Peyer's patch (tissue), 4 donors: ENCODE measurements around the gene MTUS2. TPM values are rescaled to one million over a fixed set of nuclear protein-coding genes. Genes with fewer than 3 reads are reported as not detected.

Experiments used
- DNase-seq, 3 donors: peaks; one replicate each; pipeline ENCODE4 v3.0.0-alpha.2; 2017 to 2019
- H3K27ac ChIP-seq, 4 donors: fragments of 200-600 bp; sonication (generic); one replicate each; pipeline ENCODE4 v1.5.1; 2016 to 2019
- H3K27me3 ChIP-seq, 2 donors: fragments of 200-600 bp; sonication (generic); one replicate each; pipeline ENCODE4 v1.5.1; 2019
- H3K36me3 ChIP-seq, 3 donors: fragments of 200-600 bp; sonication (generic); one replicate each; pipeline ENCODE4 v1.5.1; 2016 to 2019
- H3K4me1 ChIP-seq, 4 donors: fragments of 200-600 bp; sonication (generic); one replicate each; pipeline ENCODE4 v1.5.1; 2016 to 2019
- H3K4me3 ChIP-seq, 4 donors: fragments of 200-600 bp; sonication (generic); 1 replicate in 3 of 4; 2 replicates in 1 of 4; pipeline ENCODE4 v1.5.1; 2016 to 2019; ENCODE audit warnings: mild to moderate bottlenecking in 1 of 4
- H3K9me3 ChIP-seq, 4 donors: fragments of 200-600 bp; sonication (generic); one replicate each; pipeline ENCODE4 v1.5.1; 2016 to 2019; ENCODE audit warnings: mild to moderate bottlenecking in 1 of 4
- POLR2A ChIP-seq, 2 donors: fragments of 450-650 bp; IDR thresholded peaks; one replicate each; pipeline ENCODE4 v1.5.1; 2017; ENCODE audit warnings: antibody characterized with exemption in 2 of 2, mild to moderate bottlenecking in 2 of 2, moderate library complexity in 2 of 2
- total RNA-seq, 4 donors: library from RNA; depleted of rRNA; stranded (reverse); fragments of >200 nt; gene quantifications; one replicate each; pipeline ENCODE4 v1.1.0, GENCODE V29; 2016
- TF ChIP-seq, protein P1 (sequence below), 6 experiments: fragments of 450-650 bp in 4 of 6; fragments of 200-600 bp in 2 of 6; sonication (generic) in 1 of 6; IDR thresholded peaks; one replicate each; pipeline ENCODE4 v1.5.1; 2017 to 2019; ENCODE audit warnings: antibody characterized with exemption in 6 of 6, mild to moderate bottlenecking in 3 of 6, moderate library complexity in 1 of 6

MTUS2 gene
- total RNA-seq, 4 donors from 2014 or later: 0.13 to 0.28 (median 0.18) TPM; not detected in 1

DNA sequence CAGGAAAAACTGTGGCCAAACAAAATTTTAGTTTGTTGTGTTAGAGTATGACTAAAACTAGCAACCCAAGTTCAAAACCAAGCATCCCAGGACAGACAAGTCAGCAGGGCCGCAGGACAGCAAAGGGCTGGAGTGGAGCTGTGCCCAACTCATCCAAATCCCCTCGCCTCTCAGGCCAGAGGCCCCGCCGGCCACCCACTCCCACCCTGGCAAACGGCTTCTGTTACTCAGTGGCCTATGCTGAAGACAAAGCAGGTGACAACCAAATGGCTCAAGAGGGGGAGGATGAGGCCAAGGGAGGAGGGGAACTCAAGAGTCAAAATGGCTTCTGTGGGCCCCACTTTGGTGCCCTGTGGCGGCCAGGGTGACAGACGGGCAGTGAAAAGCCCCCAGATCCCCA, 705.6 kb downstream of the MTUS2 start:
- Histone ChIP-seq H3K27ac (no peak overlapping the region), H3K4me1 (no peaks in the 10 kb centered on the region), H3K4me3 (no peak overlapping the region), H3K36me3 (peaks cover 0 to 61% (median 0%) of the 10 kb centered on the region in 3 donors), H3K27me3 (no peaks in the 10 kb centered on the region), H3K9me3 (no peaks in the 10 kb centered on the region)
- no peak for TF ChIP-seq POLR2A (IDR thresholded peaks at IDR 0.05)
- TF ChIP-seq, protein P1, sequence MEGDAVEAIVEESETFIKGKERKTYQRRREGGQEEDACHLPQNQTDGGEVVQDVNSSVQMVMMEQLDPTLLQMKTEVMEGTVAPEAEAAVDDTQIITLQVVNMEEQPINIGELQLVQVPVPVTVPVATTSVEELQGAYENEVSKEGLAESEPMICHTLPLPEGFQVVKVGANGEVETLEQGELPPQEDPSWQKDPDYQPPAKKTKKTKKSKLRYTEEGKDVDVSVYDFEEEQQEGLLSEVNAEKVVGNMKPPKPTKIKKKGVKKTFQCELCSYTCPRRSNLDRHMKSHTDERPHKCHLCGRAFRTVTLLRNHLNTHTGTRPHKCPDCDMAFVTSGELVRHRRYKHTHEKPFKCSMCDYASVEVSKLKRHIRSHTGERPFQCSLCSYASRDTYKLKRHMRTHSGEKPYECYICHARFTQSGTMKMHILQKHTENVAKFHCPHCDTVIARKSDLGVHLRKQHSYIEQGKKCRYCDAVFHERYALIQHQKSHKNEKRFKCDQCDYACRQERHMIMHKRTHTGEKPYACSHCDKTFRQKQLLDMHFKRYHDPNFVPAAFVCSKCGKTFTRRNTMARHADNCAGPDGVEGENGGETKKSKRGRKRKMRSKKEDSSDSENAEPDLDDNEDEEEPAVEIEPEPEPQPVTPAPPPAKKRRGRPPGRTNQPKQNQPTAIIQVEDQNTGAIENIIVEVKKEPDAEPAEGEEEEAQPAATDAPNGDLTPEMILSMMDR (IDR thresholded peaks at IDR 0.05): no peak
- DNase-seq: peak in 1 of 3 donors; percentile 8

DNA sequence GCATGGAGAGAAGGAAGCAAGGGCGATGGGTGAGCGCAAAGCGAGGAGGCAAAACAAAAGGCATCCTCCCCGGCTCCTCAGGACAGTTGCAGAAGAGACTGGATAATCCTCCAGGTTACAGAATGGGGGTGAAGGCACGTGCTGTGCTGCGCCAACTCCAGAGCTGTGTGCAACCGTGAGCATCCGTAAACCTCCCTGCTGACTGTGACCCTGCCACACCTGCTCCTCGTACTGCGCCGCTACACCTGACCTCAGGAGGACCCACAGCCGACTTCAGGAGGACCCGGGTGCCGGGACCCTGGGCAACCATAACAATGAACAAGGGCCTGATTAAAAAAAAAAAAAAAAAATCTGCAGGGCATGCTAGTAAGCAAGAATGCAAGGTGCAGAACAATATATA, 706.6 kb downstream of the MTUS2 start:
- peaks cover 0 to 61% (median 0%) of the 10 kb centered on the region in 3 donors for H3K36me3 ChIP-seq
- no peak overlapping the region for H3K4me3 ChIP-seq
- TF ChIP-seq, protein P1 (IDR thresholded peaks at IDR 0.05): no peak
- TF ChIP-seq POLR2A (IDR thresholded peaks at IDR 0.05): no peak
- H3K9me3 ChIP-seq: no peaks in the 10 kb centered on the region
- no peaks in the 10 kb centered on the region for H3K4me1 ChIP-seq
- H3K27me3 ChIP-seq: no peaks in the 10 kb centered on the region
- DNase-seq: peak in 1 of 3 donors; percentile 33
- no peak overlapping the region for H3K27ac ChIP-seq

DNA sequence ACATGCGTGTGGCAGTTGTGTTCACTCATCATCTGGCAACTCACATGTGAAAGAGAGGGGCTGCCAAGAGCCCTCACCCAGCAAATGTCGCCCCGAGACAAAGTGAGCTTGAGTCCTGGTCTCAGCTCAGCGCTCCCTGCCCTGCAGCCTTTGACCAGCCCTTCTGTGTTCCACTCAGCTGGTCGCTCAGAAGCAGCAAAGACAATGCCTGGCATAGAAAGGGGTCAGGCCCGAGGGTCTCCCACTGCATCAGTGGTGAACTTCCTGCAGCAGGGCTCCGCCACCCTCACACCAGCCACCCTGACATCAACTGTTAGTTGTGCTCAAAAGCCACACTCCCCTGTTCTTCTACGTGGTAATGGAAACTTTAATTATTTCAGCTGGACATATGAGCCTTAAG, 707.4 kb downstream of the MTUS2 start:
- no peak for DNase-seq
- no peaks in the 10 kb centered on the region for H3K4me1 ChIP-seq
- H3K36me3 ChIP-seq: peaks cover 0 to 62% (median 0%) of the 10 kb centered on the region in 3 donors
- H3K4me3 ChIP-seq: no peak overlapping the region
- H3K27me3 ChIP-seq: no peaks in the 10 kb centered on the region
- no peak overlapping the region for H3K27ac ChIP-seq
- H3K9me3 ChIP-seq: no peaks in the 10 kb centered on the region
- TF ChIP-seq, protein P1 (IDR thresholded peaks at IDR 0.05): no peak
- TF ChIP-seq POLR2A (IDR thresholded peaks at IDR 0.05): no peak

DNA sequence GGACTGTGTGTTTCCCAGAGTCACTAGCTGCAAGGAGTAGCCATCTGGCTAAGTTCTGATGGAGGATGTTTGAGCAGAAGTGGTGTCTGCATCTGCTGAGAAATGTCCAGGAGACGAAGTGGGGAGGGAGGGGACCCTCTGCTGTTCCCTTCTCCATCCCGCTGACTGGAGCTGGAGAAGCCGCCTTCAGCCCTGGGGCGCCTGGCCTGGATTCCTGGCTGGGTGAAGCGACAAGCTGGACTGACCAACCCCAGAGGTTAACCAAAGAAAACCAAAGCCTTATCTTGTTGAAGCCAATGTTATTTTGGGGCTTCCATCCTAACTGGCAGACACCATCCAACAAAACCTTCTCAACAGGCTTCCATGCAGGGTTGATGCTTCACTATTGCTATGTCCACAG, 707.8 kb downstream of the MTUS2 start:
- Histone ChIP-seq H3K27ac (no peak overlapping the region), H3K4me1 (no peaks in the 10 kb centered on the region), H3K4me3 (no peak overlapping the region), H3K36me3 (peaks cover 0 to 61% (median 0%) of the 10 kb centered on the region in 3 donors), H3K27me3 (no peaks in the 10 kb centered on the region), H3K9me3 (no peaks in the 10 kb centered on the region)
- no peak for DNase-seq
- TF ChIP-seq, protein P1 (IDR thresholded peaks at IDR 0.05): no peak
- no peak for TF ChIP-seq POLR2A (IDR thresholded peaks at IDR 0.05)

DNA sequence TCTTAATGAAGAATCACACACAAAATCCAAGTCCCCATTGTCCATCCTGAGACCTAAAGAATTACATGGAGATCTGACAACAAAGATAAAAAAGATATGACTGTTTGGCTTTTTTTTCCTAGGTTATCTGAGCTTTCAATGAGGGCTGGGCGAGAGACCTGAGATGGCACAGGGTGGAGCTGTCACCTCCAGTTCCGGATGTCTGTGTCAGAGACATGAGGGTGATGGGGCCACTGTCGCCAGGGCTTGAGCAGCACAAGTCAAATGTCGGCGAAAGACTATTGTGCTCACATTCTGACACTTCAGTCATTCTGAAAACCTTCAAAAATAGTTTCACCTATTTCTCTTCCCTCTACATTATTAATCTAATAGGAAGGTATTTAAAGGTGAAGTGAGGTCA, 709.6 kb downstream of the MTUS2 start:
- Histone ChIP-seq H3K4me1 (no peaks in the 10 kb centered on the region), H3K4me3 (no peak overlapping the region), H3K36me3 (peaks cover 0 to 48% (median 0%) of the 10 kb centered on the region in 3 donors), H3K9me3 (no peaks in the 10 kb centered on the region), H3K27ac (no peak overlapping the region), H3K27me3 (no peaks in the 10 kb centered on the region)
- TF ChIP-seq, protein P1 (IDR thresholded peaks at IDR 0.05): no peak
- TF ChIP-seq POLR2A (IDR thresholded peaks at IDR 0.05): no peak
- no peak for DNase-seq

DNA sequence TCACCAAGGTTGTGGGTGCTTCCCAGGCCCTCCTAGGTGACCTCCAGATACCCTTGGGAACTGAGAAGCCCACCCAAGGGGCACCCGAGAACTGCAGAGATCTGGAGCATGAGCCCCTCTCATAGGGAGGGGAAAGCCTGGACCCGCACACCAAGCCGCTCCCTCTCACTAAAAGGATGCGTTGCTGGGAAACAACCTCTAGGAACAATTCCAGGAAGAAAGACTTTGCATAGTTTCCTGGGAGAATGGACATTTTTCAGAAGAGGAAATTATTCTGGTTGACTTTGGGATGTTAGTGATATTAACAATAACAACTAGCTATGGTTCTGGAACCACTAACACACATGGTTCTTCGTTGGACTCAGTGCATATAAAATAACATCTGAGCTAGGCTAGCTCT, 710.8 kb downstream of the MTUS2 start:
- H3K27me3 ChIP-seq: no peaks in the 10 kb centered on the region
- no peak for TF ChIP-seq POLR2A (IDR thresholded peaks at IDR 0.05)
- TF ChIP-seq, protein P1 (IDR thresholded peaks at IDR 0.05): no peak
- no peak overlapping the region for H3K4me3 ChIP-seq
- no peaks in the 10 kb centered on the region for H3K4me1 ChIP-seq
- peaks cover 0 to 48% (median 0%) of the 10 kb centered on the region in 3 donors for H3K36me3 ChIP-seq
- H3K9me3 ChIP-seq: no peaks in the 10 kb centered on the region
- DNase-seq: no peak
- no peak overlapping the region for H3K27ac ChIP-seq
